Measurements from ENCODE around the gene BEST2.
A peak's percentile ranks its signal among the peaks of the same experiment; 100 is the strongest.

The BEST2 gene

DNA sequence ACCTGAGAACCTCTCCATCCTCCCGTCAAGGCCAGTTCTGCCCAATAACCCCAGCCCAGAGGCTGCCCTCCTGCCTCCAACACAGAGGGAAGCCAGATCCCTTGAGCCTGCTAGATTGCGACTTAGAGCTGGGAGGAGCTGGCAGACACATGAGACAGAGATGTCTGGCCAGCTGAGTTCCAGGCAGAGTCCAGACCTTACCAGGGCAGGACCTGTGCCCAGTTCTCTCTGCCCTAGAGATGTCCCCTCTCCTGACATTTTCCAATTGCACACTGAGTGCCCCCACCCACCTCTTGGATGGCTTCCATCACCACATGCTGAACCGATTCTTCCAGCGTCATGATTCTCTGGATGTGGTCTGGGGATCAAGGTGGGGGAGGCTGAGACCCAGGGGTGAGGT lies 20.7 kb downstream of the BEST2 start:
- no peak for DNase-seq

DNA sequence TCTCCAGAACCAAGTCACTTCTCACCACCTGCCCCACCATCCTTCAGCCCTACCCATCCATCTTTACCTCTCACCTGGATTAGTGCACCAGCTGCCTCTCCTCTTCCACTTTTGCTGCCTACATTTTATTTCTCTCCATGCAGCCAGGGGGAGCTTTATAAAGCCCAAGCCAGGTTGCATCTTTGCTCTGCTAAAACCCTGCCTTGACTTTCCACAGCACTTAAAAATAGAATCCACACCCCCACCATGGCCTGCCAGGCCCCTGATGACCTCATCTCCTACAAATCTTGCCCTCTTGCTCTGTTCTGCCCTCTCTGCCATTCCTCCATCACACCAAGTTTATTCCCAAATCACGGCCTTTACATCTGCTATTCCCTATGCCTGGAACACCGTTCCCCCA lies 22.0 kb downstream of the BEST2 start:
- DNase-seq = no peak

DNA sequence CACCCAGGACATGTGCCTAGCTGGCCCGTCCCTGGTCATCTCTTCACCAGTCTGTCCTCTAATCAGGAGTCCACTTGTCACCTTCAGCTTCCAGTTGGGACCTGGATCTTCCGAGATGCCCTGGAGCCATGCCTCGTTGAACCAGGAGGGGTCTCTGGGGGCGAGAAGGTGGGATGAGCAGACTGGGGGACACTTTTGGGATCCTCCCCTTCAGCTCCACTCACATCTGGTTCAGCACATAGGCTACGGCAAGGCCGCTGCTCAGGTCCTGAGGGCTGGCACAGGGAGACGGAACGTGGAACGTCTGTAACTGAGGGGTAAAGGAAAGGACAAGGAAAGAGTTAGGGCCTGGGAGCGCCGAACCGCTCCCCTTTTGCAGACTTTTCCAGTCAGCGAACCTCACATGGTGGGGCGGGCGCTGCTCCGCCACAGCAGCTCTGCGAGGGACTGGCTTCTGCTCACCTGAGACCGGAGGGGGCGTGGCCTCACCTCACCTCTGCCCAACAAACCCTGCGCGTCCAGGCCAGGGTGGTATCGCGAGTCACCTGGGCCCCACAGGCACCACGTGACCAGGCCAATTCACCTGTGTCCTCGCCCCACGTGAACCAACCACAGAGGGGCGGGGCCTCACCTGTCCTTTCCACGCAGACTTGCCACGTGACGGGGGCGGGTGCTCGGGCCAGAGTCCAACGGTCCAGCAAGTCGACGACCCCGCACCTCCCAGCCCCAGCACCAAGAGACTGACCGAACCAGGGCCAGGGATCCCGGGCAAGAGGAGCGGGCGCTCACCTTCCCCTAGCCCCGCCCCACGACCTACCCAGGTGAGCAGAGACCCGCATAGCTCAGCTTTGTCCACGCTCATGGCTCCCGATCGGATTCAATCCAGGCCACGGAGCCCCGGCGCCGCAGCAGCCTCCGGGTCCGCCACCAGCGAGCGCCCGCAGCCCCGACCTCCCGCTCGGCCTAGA lies 23.3 kb downstream of the BEST2 start, which contains the start of gene HOOK2:
HOOK2 (minus strand) TSS at position 965 of the 968 bp plus-strand sequence; CDS start at position 862, 103 bp downstream.
- DNase-seq = no peak

DNA sequence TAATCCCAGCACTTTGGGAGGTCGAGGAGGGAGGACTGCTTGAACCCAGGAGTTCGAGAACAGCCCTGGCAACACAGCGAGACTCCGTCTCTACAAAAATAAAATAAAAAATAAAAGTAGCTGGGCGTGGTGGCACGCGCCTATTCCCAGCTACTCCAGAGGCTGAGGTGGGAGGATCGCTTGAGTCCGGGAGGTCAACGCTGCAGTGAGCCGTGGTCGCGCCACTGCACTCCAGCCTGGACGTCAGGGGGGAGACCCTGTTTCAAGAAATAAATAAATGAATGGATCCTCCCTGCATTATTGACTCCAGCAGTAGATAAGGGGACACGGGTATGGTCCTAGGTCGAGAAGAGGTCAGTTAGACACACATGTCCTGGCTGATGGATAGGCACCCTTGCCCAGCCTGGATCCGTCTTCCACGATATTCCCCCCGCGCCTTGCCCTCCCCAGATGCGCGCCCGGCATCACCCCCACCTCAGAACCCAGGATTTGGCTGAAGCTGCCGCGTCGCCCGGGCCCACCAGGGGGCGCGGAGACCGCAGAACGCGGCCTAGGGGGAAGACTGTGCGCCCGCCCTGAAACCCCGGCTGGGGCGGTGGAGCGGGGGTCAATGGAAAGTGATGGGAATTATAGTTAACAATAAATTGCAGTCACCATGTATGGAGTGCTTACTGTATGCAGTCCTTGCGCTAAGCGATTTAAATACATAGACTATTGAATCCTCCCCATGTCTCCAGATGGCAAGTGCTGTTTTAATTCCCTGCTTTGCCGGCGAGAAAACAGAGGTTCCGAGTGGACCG lies 25.8 kb downstream of the BEST2 start:
- peak; percentile 14 for DNase-seq

DNA sequence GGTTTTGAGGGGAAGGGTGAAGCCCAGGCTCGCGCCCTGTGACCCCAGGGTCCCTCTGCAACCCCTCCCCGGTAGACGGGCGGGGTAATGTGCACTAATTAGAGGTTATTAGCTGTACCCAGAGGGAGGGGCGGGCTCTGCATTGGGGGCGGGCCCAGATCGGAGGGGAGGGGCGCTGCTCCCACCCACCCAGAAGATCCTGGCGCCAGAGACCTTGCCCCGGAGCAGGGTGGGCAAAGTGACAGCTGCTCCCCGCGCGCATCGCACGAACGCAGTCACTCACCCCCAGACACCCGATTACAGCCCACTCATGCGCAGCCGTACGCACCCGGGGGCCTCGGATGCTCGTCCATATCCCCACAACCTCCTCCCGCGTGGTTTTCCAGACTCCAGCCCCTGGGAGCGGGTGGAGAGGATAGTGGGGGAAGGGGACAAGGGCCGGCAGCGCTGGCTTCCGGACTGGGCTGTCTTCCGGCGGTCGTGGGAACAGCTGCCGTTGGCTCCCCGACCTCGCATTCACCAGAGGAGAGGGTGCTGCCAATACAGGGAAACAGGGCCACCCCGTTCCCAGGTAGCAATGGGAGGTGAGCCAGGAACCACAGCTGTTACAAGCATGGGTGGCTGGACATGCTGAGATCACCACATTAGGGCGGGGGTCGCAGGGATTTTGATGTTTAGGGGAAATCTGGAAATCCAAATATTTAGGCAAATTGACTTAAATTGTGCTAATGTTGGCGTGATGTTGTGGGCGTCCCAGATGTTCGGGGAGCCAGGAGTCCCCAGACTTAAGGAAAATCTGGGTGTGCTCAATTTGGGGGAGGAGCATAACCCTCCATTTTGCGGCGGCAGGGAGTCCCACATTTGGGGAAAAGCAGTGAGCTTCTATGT lies 26.7 kb downstream of the BEST2 start:
- DNase-seq = peak; percentile 27

DNA sequence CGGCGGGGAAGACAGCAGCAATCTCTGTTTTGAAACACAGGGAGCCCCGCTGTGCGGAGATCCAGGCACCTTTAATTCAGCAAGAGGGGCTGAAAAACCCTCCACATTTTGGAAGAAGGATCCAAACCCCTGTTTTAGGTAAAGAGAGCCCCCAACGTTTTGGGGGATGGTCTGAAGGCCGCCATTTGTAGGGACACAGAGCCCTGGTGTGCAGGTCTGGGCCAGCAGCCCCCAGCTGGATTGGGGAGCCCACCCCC lies 27.2 kb downstream of the BEST2 start:
- DNase-seq = no peak

DNA sequence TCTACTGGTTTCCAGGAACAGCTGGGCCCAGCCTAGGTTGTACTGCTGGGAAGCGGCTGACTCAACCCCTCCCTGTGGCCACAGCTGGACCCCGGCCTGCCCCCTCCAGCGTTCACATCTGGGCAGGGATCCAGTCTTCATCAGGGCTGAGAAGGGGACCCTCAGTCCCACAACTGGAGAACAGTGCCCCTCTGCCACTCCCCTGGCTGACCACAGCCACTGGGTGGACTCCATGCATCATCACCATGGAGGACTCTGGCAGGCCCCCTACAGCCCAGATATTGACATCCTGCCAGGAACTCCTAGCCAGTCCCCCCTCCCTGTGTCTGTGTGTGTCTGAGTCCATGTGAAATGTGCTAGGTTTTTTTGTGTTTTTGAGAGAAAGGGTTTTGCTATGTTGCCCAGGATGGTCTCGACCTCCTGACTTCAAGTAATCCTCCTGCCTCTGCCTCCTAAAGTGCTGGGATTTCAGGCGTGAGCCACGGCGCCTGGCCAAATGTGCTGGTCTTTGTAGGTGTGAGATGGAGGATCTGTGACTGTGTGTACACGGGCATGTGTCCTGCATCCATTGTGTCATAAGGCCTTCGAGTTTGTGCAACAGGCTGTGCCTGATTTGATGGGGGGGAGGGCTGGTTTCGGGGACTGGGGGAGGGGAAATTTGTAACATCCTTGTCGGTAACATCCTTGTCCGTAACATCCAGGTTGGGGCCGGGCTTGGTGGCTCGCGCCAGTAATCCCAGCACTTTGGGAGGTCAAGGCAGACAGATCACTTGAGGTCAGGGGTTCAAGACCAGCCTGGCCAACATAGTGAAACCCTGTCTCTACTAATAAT lies 27.8 kb downstream of the BEST2 start:
- DNase-seq = peak; percentile 19

DNA sequence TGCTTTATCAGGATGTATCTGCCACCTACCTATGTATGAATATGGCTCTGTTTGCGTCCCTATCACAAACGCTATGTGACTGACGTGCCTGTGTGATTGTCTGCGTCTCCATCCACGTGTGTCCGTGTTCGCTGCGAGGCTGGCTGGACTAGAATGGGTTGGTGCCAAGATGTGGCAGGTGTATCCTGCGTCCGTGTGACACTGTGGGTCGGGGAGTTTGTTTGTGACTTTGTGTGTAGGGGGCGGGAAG lies 30.5 kb downstream of the BEST2 start:
- DNase-seq = no peak

DNA sequence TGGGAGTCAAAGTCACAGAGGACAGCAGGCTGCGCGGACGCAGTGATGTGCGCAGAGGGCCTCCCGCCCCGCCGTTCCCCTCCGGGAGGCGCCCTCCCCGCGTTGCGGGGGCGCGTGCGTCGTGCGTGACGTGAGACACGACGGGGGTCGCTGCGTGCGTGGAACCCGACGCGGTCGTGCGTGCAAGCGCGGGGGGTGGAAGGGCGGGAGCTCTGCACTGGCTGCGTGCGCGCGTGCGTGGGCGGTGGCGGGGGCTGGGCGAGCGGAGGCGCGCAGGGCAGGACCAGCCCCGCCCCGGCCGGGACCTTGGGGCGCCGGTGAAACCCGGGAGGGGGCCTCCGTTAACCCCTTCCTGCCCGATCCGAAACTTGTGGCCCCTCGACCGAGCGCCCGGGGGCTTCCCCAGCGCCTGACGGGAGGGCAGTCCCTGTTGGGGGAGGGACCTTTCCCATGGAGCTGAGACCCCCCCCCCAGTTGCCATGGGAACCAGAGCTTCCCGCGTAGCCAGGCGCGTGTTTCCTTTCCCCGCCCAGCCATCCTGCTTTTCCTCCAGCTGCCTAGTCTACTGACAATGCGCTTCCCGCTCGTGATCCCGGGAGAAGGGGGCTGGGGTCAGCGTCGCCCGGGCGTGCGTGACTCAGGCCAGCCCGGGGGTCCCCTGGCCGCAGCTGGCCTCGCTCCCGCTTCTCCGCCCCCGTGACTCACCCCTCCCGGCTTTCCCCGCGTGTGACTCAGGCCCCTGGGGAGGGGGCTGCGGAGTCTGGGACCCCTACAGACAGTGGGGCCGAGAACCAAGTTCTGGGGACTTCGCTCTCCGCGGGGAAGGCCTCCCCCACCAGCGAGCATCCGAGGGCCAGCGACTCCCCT lies 31.1 kb downstream of the BEST2 start:
- peak; percentile 55 for DNase-seq

DNA sequence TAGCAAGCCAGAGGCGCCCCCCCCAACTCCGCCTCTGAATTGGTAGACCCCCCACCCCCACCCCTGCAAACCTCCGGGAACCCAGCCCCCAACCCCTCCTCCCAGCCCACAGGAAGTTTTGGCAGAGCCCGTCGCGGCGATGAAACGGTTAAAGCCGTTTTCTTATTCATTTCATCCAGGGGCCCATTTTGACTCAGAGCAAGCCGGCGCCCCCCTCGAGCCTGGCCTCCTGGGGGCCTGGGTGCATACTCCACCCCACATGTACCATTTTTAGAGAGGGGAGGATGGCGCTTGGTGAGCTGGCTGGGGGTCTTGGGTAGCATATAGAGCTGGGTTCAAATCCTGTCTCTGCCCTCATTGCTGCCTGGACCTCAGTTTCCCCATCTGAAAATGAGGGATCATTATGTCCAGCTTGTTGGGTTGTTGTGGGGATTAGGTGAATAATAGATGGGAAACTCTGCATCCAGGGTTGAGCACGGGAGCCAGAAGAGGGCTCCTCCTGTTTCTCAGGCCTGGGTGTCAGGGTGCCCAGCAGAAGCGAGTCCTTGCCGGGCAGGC lies 31.8 kb downstream of the BEST2 start:
- no peak for DNase-seq

DNA sequence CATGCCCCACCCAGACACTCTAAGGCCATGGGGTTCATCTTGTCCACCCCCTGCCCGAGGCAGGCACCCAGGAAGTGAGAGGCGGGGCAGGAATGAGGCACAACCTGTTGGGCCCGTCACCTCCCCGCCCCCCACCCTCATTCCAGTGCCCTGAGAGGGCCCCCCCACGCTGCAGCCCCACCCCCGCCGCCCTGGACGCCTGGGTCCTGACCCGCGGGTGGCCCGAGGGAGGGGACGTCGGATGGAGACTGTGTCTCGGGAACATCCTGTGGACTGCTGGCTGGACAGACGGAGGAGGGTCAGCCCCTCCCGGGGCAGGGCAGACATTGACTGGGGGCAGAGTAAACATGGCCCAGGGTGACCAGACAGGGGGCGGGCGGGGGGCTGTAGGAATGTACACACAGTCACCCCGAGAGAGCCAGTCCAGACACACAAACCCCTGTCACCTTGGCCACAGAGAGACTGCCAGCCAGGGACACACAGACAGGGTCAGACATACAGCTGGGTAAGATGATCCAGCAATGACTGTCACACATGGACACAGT lies 32.3 kb downstream of the BEST2 start:
- no peak for DNase-seq

DNA sequence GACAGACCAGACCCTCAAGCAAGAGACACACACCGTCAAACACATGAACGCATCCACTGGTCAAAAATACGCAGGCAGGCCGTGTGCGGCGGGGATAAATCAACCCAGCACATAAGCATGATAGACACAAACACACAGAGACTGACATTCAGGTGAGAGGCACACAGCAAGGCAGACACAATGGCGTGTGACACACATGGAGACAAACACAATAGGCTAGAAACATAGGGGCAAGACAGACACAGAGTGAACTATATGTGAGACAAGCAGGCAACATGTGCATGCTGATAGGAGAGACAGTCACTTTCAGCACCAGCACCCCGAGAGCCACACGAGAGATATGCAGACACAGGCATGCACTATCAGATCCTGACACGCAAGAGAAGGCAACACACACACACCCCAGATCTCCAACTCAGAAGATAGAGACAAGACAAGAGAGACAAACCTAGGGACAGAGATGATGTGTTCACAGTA lies 32.8 kb downstream of the BEST2 start:
- DNase-seq = peak; percentile 6

DNA sequence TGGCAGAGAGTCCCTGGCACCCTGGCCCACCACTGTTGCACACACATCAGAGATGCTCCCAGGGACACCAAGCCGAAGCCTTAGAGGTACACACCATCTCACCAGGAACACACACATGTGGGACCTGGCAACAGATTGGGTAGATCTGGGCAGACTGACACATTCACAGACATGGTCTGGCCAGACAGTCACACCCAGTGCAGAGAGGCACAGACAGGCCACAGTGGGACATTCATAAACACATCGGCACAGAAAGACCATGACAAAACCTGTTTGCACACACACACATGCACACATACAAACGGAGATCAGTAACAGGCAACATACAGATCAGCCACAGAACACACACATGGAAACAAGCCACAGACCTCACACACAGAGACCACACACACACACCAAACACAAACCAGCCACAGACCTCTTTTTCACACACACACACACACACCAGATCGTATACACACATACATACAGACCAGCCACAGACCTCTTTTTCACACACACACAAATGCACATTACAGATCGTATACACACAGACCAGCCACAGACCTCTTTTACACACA lies 33.4 kb downstream of the BEST2 start:
- peak; percentile 32 for DNase-seq

DNA sequence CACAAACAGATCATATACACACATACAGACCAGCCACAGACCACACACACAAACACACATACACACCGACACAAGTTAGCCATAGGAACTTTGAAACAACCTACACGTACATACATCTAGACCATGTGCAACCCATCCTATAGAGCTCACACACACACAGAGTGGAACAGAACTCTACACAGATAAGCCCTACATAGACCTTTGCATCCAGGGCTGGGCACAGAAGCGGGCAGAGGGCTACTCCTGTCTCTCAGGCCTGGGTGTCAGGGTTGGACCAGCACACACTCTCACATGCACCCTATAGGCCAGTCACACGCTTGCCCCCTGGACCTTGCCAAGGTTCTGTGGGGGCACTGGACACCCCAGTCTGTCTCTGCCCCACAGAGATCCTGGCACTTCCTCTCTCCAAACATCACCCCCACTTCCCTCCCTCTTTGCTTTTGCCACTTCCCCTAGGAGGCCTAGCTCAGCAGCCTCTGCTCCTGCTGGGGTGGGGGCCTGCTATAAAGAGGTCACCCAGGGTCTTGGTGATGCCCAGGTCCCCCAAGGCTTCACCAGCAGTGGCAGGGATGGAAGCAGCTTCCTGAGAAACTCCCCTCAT lies 33.9 kb downstream of the BEST2 start:
- peak; percentile 65 for DNase-seq

DNA sequence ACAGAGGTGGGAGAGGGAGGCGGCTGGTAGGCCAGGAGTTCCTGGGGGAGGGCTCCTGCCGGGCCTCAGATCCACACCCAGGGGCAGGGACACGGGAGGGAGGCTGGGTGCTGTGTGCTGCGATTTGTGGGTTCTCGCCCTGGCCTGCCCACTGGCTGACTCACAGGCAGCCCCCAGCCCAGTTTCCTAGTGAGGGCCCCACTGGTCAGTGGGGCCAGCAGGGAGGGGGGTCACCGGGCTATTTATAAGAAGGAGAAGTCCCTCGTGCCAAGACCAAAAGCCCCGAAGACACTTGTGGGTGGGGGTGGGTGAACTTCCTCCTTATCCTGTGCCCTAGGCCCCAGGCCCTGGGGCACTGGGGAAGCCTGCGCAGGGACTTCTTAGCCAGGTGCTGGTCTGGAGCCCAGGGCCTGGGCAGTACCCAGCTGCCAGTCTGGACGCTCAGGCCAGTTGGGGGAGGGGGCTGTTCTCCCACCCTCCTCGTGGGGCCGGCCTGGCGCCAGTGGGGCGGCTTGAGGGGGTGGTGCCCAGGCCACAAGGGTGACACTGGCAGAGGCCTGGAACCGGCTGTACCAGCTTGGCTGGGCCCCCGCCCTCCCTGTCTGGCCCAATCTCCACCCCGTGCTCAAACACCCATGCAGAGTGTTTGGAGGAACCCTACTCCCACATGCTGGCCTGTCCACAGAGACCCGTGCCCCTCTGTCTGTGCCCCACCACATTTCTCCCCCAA lies 34.7 kb downstream of the BEST2 start:
- peak; percentile 56 for DNase-seq

DNA sequence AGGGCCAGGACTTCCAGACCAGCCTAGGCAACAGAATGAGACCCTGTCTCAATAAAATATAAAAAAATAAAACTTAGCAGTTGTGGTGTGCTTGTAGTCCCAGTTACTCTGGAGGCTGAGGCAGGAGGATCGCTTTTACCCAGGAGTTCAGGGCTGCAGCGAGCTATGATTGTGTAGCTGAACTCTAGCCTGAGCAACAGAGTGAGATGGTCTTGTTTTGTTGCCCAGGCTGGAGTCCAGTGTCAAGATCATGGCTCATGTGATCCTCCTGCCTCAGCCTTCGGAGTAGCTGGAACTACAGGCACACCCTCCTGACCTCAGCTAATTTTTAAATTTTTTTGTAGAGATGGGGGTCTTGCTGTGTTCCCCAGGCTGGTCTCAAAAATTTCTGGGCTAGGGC lies 35.4 kb downstream of the BEST2 start:
- no peak for DNase-seq

DNA sequence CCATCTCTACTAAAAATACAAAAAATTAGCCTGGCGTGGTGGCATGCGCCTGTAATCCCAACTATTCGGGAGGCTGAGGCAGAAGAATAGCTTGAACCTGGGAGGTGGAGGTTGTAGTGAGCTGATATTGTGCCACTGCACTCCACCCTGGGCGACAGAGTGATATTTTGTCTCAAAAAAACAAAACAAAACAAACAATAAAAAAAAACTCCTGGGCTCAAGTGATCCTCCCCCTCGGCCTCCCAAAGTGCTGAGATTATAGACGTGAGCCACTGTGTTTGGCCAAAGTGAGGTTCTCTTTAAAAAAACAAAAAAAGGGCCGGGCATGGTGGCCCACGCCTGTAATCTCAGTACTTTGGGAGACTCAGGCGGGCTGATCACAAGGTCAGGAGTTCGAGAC lies 35.9 kb downstream of the BEST2 start:
- no peak for DNase-seq

DNA sequence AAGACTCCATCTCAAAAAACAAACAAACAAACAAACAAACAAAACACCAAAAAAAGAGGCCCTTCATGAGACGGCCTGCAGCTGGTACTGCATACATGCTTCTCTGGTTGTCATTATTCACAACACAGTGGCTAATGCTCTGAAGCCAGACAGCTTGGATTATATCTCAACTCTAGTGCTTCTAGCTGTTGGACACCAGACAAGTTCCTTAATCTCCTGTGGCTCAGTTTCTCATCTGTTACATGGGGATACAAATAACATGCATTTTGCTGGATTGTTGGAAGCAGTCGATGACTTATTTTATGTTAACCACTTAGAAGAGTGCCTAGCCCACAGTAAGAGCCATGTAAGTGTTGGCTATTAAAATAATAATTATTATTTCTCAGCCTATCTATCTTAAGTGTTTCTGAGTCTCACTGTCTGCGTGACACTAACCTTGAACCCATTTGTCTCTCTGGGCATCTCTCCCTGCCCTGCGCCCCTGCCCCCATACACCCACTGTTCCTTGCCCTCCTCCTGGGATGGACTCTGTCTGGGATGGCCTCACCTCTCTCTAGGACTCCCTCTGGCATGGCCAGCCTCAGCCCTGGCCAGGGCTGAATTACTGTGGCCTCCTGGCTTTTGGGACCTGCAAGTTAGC lies 36.6 kb downstream of the BEST2 start:
- no peak for DNase-seq

DNA sequence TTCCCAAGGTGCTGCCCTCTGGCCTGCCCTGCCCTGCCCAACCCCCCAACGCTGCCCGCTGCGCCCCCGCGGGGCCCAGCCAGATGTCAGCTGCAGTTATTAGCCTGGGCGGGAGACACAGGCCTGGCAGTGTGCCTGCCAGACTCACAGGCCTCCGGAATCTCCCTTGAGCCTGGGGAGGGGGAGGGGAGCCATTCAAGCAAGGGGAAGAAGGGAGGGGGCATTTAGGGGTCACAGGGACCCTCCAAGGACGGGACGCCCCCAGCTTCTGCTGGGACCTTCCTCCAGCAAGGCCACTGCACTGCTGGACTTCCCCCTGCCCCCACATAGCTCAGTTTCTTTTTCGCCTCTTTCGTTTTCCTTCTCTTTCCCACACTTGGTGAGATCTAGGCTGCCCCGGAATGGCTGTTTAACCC lies 37.1 kb downstream of the BEST2 start:
- peak; percentile 41 for DNase-seq

Measured in GF-D8 (cell line).